OCI-LY7 (cell line): ENCODE measurements around the gene CIDEA.

Source experiments
- EZH2phosphoT487 ChIP-seq: fragments of 200-600 bp; sonication (generic); IDR thresholded peaks from 2 replicates; pipeline ENCODE4 v1.6.1; 2018; ENCODE audit warnings: low read depth, borderline replicate concordance, mild to moderate bottlenecking, mixed run types, antibody characterized with exemption, low read length, moderate library complexity, mixed read lengths
- TF ChIP-seq, protein P1 (sequence below): fragments of 200-600 bp; sonication (generic); conservative IDR thresholded peaks from 2 replicates; pipeline ENCODE4 v1.5.1; 2014; ENCODE audit warnings: mild to moderate bottlenecking, antibody characterized with exemption, low read length, moderate library complexity, mixed read lengths

DNA sequence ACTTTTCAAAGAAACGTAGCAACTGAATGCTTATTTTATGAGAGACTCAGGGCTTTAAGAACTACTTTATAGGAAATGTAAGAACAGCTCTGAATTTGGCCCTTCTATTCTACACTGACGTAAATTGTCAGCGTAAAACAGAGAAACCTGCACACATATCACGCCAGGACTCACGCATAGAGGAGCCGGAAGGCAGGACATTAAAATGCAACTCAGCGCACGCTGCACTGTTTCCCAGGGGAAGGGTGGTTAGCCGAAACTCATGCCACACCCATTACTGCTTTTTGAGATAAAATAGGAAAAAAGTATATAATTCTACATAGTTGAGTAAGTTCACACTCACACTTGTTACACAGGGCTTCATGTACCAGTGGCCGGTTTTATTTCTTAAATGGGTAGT lies 61.3 kb downstream of the CIDEA start:
- TF ChIP-seq, protein P1, sequence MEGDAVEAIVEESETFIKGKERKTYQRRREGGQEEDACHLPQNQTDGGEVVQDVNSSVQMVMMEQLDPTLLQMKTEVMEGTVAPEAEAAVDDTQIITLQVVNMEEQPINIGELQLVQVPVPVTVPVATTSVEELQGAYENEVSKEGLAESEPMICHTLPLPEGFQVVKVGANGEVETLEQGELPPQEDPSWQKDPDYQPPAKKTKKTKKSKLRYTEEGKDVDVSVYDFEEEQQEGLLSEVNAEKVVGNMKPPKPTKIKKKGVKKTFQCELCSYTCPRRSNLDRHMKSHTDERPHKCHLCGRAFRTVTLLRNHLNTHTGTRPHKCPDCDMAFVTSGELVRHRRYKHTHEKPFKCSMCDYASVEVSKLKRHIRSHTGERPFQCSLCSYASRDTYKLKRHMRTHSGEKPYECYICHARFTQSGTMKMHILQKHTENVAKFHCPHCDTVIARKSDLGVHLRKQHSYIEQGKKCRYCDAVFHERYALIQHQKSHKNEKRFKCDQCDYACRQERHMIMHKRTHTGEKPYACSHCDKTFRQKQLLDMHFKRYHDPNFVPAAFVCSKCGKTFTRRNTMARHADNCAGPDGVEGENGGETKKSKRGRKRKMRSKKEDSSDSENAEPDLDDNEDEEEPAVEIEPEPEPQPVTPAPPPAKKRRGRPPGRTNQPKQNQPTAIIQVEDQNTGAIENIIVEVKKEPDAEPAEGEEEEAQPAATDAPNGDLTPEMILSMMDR: no peak
- TF ChIP-seq EZH2phosphoT487: no peak
